Mesenteric fat pad (tissue), 1 donor: ENCODE data around the gene IRF2BP2. TPM values are rescaled to one million over a fixed set of nuclear protein-coding genes. Genes with fewer than 3 reads are reported as not detected.
"Not testable (repeated sequence)": the region's sequence is repeated elsewhere in the genome, so short reads cannot be mapped to it uniquely, and the experiment has no call there.

Source experiments
- DNase-seq: peaks from one replicate; pipeline ENCODE4 v3.0.0-alpha.2; 2020; ENCODE audit warnings: low spot score
- total RNA-seq: library from RNA; stranded (reverse); fragmentation: NEBNext Ultra II Directional; extraction: Animal tissue kit (Norgen Biotek cat#: 25700); gene quantifications from one replicate; pipeline ENCODE4 v1.2.1, GENCODE V29; 2021
- donor health status: DM: yes; HTN: yes; CAD: no.

IRF2BP2 gene
- total RNA-seq, 1 donor from 2014 or later: 108 TPM

- DNase-seq: not testable (repeated sequence)
Observed at GRCh38 chr1:234634922-234635321, 24.9 kb upstream of the IRF2BP2 start.

DNA sequence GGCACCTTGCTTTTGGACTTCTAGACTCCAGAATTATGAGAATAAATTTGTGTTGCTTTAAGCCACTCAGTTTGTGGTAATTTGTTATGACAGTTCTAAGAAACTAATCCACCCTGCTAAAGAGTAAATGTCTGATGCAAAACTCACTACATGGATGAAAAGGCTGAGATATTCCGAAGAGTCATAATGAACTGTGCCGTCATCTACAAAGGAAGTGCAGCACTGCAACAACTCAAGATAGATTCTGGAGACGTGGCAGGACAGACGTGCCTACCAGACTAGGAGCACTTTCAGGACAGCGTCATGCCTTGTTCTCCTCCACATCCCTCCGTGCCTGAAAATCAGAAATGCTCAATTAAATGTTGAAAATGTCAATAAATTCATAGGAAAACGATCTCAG, 24.4 kb upstream of the IRF2BP2 start:
- no peak for DNase-seq

- no peak for DNase-seq
Observed at GRCh38 chr1:234633246-234634003, 23.4 kb upstream of the IRF2BP2 start.

DNA sequence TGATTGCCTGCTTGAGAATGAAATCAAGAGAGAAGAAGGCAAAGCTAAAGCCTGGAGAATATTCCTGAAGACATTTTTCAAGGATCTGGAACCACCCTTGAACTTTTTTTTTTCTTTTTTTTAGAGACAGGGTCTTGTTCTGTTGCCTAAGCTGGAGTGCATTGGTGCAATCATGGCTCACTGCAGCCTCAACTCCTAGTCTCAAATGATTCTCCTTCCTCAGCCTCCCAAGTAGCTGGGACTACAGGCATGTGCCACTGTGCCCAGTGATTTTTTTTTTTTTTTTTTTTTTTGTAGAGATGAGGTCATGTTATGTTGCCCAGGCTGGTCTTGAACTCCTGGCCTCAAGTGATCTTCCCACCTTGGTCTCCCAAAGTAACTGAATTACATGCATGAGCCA, 22.2 kb upstream of the IRF2BP2 start:
- DNase-seq: no peak

- DNase-seq: no peak
Observed at GRCh38 chr1:234631721-234632125, 21.7 kb upstream of the IRF2BP2 start.

GRCh38 chr1:234629026-234629425, 19.0 kb upstream of the IRF2BP2 start:
- DNase-seq: no peak

DNA sequence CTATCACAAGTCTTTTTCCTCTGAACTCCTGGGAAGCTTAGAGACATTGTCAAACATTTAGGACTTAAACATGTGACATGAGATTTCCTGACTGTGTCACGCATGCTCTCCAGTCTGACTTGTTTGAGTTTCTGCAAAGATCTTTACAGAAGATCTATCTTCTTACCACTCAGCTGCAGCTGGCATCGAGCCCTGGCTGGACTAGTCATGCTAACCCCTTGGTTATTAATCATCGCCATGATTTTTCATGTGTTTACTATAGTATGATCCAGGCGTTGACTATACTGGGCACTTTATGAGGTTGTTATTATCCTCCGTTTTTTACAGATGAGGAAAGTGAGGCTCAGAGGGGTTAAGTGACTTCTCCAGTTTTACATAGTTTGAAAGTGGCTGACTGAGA, 18.1 kb upstream of the IRF2BP2 start:
- no peak for DNase-seq

DNA sequence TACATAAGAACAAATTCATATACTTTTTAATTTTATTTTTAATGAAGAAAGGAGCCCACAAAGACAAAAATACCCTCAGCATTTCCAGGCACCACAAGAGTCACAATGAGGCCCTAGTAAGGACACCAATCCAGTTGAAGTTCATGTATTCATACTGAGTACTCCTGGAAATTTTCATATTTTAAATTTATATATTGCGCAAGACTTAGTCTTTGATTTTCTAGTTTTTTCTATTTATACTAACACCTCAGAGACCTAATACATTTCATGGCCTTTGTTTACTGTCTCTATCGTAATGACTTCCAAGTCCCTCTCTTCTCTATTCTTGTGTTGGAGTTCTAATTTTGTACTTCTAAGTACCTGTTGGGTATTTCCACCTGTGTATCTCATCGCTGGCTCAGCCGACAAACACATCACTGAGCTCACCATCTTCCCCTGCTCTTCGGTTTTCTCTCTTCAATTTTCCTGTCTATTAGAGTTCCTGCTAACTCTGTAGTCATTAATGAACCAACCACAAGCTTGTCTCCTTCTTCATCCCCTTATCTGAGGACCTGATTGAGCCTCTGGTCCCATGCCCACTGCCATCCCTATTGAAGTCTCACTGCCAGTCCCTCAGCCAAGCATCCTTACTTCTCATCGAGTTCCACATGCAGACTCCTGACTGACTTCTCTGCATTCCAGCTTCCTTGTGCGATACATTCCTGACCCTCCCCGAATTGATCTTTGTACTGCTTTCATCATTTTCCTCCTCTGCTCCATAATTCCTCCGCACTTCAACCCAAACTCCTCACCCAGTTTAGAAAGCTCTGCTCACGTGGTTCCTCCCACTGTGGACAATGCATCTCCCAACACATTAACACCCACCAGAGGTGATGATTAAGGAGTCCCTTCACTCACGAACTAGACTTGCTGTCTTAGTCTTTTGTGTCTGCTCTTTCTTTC, 17.3 kb upstream of the IRF2BP2 start:
- DNase-seq: no peak

DNA sequence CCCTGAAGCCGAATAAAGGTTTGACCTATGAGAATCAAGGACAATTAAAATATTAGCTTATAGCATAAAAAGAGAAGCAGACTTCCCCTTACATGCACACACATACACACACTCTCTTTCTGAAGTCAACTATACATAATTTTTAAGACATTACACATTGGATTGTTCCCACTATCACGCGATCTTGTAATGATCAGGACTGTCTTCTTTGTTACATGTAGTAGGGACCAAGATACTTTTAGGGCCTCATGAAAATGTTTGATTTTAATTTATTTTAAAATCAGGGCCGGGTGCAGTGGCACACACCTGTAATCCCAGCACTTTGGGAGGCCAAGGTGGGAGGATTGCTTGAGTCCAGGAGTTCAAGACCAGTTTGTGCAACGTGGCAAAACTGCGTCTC, 16.4 kb upstream of the IRF2BP2 start:
- DNase-seq: no peak

DNA sequence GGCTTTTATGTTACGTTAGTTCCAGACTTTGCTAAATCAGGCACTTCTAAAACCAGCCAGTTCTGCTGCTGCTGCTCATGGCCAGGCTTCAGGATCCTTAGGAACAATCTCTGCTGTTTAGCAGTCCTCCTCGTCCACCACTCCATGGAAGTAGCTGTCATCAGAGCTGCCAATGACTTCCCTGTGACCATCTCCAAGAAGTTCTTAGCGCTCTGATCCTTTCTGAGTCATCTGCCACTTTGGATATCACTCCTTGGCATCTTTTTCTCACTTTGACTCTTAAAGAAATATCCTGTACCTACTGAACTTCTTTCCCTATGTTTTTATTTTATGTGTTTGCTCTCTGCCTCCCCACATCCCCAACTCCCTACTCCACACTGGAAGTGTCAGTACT, 14.7 kb upstream of the IRF2BP2 start:
- no peak for DNase-seq

- no peak for DNase-seq
Observed at GRCh38 chr1:234621657-234622335, 11.8 kb upstream of the IRF2BP2 start.

- no peak for DNase-seq
Observed at GRCh38 chr1:234621127-234621468, 11.1 kb upstream of the IRF2BP2 start.

GRCh38 chr1:234620272-234621126, 10.5 kb upstream of the IRF2BP2 start:
- DNase-seq: no peak

- DNase-seq: no peak
Observed at GRCh38 chr1:234619794-234620247, 9.8 kb upstream of the IRF2BP2 start.

- no peak for DNase-seq
Observed at GRCh38 chr1:234619071-234619480, 9.1 kb upstream of the IRF2BP2 start.

GRCh38 chr1:234618737-234619049, 8.7 kb upstream of the IRF2BP2 start:
- no peak for DNase-seq

DNA sequence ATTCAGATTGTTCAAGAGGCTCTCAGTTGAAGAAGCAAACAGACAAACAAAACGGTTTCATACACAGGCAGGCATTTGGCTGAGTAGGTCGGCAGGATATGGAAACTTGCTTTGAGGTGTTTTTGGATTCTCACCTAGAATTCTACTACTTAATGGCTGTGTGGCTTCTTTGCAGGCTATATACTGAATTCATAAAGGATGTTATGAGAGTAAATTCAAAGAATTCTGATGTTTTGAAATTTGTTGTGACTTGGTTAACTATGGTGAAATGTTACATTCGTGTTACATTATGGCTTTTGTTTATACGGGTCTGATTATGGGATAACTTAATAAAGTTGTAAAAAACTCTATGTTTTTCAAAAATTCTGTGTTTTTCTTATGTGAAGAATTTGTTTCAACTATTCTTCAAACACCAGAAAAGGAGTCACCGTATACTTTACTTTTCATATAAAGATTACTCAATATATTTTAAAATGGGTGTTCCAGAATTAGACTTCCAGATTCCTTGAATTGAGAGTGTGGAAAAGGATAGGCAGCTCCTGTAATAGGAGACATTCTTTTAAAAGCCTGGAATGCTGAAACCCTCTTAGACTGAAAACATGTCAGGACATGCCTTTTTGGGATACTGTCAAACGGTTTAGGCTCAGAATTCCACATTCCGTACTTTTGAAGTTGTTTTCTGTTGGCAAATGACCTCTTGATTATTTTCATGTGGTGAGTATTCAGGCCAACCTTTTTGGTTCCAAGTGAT, 8.2 kb upstream of the IRF2BP2 start:
- DNase-seq: no peak

DNA sequence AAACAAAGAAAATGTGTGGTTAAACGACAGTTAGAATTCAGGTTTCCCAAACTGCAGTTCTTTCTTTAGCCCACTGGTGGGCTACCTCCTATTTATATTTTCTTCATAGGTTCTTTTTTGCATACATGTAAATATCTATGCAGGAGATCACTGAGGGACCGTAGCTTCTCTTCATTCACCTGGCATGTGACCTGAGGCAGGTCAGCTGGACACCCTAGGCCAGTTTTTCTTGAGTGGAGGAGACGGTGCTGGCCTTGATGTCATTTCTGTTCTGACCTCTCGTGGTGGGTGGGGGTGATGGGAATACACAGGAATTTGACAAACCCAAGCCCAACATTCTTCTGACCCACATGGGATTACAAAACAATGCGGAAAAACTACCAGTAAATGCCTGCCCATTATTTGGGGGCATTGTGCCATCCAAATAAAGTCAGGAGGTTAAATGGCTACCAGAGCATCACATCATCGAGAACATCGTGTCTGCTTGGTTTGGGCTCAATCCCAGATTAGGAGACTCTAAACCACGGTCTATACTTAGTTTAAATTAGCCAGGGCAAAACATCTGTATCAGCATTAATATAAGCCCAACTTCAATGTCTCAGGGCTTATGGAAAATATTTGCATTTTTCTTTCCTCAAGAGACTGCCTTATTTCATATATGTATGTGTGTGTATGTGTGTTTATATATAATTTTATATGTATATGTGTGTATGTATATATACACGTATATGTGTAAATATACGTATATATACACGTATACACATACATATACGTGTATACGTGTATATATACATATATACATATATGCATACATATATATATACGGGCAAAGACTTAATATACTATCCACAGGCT, 7.4 kb upstream of the IRF2BP2 start:
- DNase-seq: no peak

- DNase-seq: no peak
Observed at GRCh38 chr1:234616644-234617043, 6.7 kb upstream of the IRF2BP2 start.
